IPS-NIHi11 (cell line): ENCODE results near the gene KAZN.

Experiments used
- DNase-seq: peaks from one replicate; pipeline ENCODE4 v3.0.0; 2012; ENCODE audit warnings: mixed read lengths, low spot score

Gene KAZN

GRCh38 chr1:14855268-14855667, 256.8 kb downstream of the KAZN start:
- DNase-seq = no peak

- DNase-seq = no peak
These were observed 257.3 kb downstream of the KAZN start for GRCh38 chr1:14855801-14856200.

GRCh38 chr1:14857436-14858195, 259.1 kb downstream of the KAZN start:
- DNase-seq = no peak

- DNase-seq = no peak
These were observed 263.8 kb downstream of the KAZN start for GRCh38 chr1:14862114-14862771.

GRCh38 chr1:14865106-14865505, 266.6 kb downstream of the KAZN start:
- no peak for DNase-seq

- DNase-seq = peak; percentile 74
These were observed 268.6 kb downstream of the KAZN start for GRCh38 chr1:14866911-14867612.

- DNase-seq = no peak
These were observed 270.7 kb downstream of the KAZN start for GRCh38 chr1:14869187-14869586.

GRCh38 chr1:14871218-14871970, 272.9 kb downstream of the KAZN start:
- no peak for DNase-seq

GRCh38 chr1:14872762-14873161, 274.3 kb downstream of the KAZN start:
- no peak for DNase-seq

GRCh38 chr1:14873677-14874076, 275.2 kb downstream of the KAZN start:
- DNase-seq = no peak

- no peak for DNase-seq
These were observed 277.3 kb downstream of the KAZN start for GRCh38 chr1:14875524-14876509.

- no peak for DNase-seq
These were observed 278.3 kb downstream of the KAZN start for GRCh38 chr1:14876747-14877146.

- no peak for DNase-seq
These were observed 278.7 kb downstream of the KAZN start for GRCh38 chr1:14877224-14877623.

- no peak for DNase-seq
These were observed 279.6 kb downstream of the KAZN start for GRCh38 chr1:14878124-14878523.

GRCh38 chr1:14878951-14879350, 280.5 kb downstream of the KAZN start:
- DNase-seq = no peak

GRCh38 chr1:14880456-14881316, 282.2 kb downstream of the KAZN start:
- DNase-seq = no peak

GRCh38 chr1:14881775-14882672, 283.5 kb downstream of the KAZN start:
- no peak for DNase-seq

- DNase-seq = no peak
These were observed 286.2 kb downstream of the KAZN start for GRCh38 chr1:14884614-14885175.
